ENCODE results near the gene BDH1. TPM values are rescaled to one million over a fixed set of nuclear protein-coding genes. Genes with fewer than 3 reads are reported as not detected.

BDH1 gene
- total RNA-seq, 1 donor from 2014 or later: 14.1 TPM

DNA sequence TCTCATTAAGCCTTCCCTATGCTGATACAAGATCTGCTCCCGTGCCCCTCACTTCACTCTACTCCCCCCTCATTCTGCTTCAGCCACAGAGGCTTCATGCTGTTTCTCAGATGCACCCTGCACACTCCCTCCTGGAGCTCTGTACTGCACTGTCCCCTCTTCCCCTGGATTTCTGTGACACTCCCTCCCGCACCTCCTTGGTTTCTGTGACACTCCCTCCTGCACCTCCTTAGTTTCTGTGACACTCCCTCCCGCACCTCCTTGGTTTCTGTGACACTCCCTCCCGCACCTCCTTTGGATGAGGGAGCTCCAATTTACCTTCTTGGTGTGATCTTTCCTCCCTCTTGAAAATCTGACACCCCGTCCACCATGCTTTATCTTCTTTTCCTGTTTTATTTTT lies 28.2 kb downstream of the BDH1 start:
- Histone ChIP-seq H3K4me3 (ENCODE audit: low read depth, low read length) (no peak overlapping the region), H3K36me3 (ENCODE audit: control insufficient read depth, insufficient read depth, low read length) (peaks cover 2% of the 10 kb centered on the region), H3K27me3 (ENCODE audit: control insufficient read depth, insufficient read depth, low read length) (no peaks in the 10 kb centered on the region)
- TF ChIP-seq, protein P1, sequence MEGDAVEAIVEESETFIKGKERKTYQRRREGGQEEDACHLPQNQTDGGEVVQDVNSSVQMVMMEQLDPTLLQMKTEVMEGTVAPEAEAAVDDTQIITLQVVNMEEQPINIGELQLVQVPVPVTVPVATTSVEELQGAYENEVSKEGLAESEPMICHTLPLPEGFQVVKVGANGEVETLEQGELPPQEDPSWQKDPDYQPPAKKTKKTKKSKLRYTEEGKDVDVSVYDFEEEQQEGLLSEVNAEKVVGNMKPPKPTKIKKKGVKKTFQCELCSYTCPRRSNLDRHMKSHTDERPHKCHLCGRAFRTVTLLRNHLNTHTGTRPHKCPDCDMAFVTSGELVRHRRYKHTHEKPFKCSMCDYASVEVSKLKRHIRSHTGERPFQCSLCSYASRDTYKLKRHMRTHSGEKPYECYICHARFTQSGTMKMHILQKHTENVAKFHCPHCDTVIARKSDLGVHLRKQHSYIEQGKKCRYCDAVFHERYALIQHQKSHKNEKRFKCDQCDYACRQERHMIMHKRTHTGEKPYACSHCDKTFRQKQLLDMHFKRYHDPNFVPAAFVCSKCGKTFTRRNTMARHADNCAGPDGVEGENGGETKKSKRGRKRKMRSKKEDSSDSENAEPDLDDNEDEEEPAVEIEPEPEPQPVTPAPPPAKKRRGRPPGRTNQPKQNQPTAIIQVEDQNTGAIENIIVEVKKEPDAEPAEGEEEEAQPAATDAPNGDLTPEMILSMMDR (IDR thresholded peaks at IDR 0.05; ENCODE audit: insufficient read depth, low read length, poor library complexity, severe bottlenecking): no peak
- DNase-seq (ENCODE audit: low read depth): no peak

DNA sequence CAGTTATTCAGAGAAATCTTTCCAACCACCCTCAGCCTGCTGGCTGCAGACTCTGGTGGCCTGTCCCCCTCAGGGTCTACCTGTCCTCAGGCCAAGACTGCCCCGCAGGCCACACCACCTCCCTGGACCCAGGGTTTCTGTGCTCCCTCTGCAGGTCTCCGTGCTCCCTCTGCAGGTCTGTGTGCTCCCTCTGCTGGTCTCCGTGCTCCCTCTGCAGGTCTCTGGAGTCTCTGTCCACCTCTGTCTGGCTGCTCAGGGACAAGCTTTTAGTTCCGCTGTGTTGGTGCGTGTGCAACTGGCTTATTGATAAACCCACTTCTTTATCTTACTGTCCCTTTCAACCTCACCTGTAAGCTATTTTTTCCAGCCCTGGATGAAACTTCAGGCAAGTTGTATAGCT lies 30.1 kb downstream of the BDH1 start:
- Histone ChIP-seq H3K36me3 (ENCODE audit: control insufficient read depth, insufficient read depth, low read length) (no peaks in the 10 kb centered on the region), H3K4me3 (ENCODE audit: low read depth, low read length) (no peak overlapping the region), H3K27me3 (ENCODE audit: control insufficient read depth, insufficient read depth, low read length) (no peaks in the 10 kb centered on the region)
- TF ChIP-seq, protein P1 (IDR thresholded peaks at IDR 0.05; ENCODE audit: insufficient read depth, low read length, poor library complexity, severe bottlenecking): peak; percentile 30
- DNase-seq (ENCODE audit: low read depth): no peak

- Histone ChIP-seq H3K4me3 (ENCODE audit: low read depth, low read length) (no peak overlapping the region), H3K27me3 (ENCODE audit: control insufficient read depth, insufficient read depth, low read length) (no peaks in the 10 kb centered on the region), H3K36me3 (ENCODE audit: control insufficient read depth, insufficient read depth, low read length) (no peaks in the 10 kb centered on the region)
- no peak for DNase-seq (ENCODE audit: low read depth)
- TF ChIP-seq, protein P1 (IDR thresholded peaks at IDR 0.05; ENCODE audit: insufficient read depth, low read length, poor library complexity, severe bottlenecking): no peak
Measured at GRCh38 chr3:197524128-197524527, 31.6 kb downstream of the BDH1 start.

- no peak overlapping the region for H3K4me3 ChIP-seq (ENCODE audit: low read depth, low read length)
- H3K36me3 ChIP-seq (ENCODE audit: control insufficient read depth, insufficient read depth, low read length): no peaks in the 10 kb centered on the region
- no peak for DNase-seq (ENCODE audit: low read depth)
- H3K27me3 ChIP-seq (ENCODE audit: control insufficient read depth, insufficient read depth, low read length): no peaks in the 10 kb centered on the region
- TF ChIP-seq, protein P1 (IDR thresholded peaks at IDR 0.05; ENCODE audit: insufficient read depth, low read length, poor library complexity, severe bottlenecking): no peak
Measured at GRCh38 chr3:197523526-197523925, 32.2 kb downstream of the BDH1 start.

GRCh38 chr3:197522881-197523441 lies 32.8 kb downstream of the BDH1 start:
- no peak for DNase-seq (ENCODE audit: low read depth)
- Histone ChIP-seq H3K4me3 (ENCODE audit: low read depth, low read length) (no peak overlapping the region), H3K36me3 (ENCODE audit: control insufficient read depth, insufficient read depth, low read length) (no peaks in the 10 kb centered on the region), H3K27me3 (ENCODE audit: control insufficient read depth, insufficient read depth, low read length) (no peaks in the 10 kb centered on the region)
- TF ChIP-seq, protein P1 (IDR thresholded peaks at IDR 0.05; ENCODE audit: insufficient read depth, low read length, poor library complexity, severe bottlenecking): no peak

- TF ChIP-seq, protein P1 (IDR thresholded peaks at IDR 0.05; ENCODE audit: insufficient read depth, low read length, poor library complexity, severe bottlenecking): no peak
- no peaks in the 10 kb centered on the region for H3K27me3 ChIP-seq (ENCODE audit: control insufficient read depth, insufficient read depth, low read length)
- H3K4me3 ChIP-seq (ENCODE audit: low read depth, low read length): no peak overlapping the region
- no peak for DNase-seq (ENCODE audit: low read depth)
- no peaks in the 10 kb centered on the region for H3K36me3 ChIP-seq (ENCODE audit: control insufficient read depth, insufficient read depth, low read length)
Measured at GRCh38 chr3:197522183-197522715, 33.5 kb downstream of the BDH1 start.

Measured in kidney epithelial cell (primary cell).